GM12878 (cell line): ENCODE data around the gene CDC16. TPM values are rescaled to one million over a fixed set of nuclear protein-coding genes. Genes with fewer than 3 reads are reported as not detected.

Experiments used
- ATF2 ChIP-seq: IDR thresholded peaks from 2 replicates; pipeline ENCODE4 v1.6.1; 2012; ENCODE audit warnings: low read length, inconsistent platforms
- CBX3 ChIP-seq: fragments of 200-600 bp; sonication (generic); IDR thresholded peaks from 2 replicates; pipeline ENCODE4 v1.6.1; 2016; ENCODE audit warnings: low read depth, borderline replicate concordance
- CBX5 ChIP-seq: sonication (generic); IDR thresholded peaks from 2 replicates; pipeline ENCODE4 v1.6.1; 2016; ENCODE audit warnings: low read depth, moderate library complexity, mild to moderate bottlenecking, inconsistent platforms
- CEBPB ChIP-seq, 2 experiments: fragments of 150-350 bp in 1 of 2; IDR thresholded peaks; 2 replicates each; pipeline ENCODE4 v1.6.1; 2012 to 2014; ENCODE audit warnings: low read depth in 2 of 2, low read length in 2 of 2, borderline replicate concordance in 1 of 2, inconsistent platforms in 1 of 2
- NFYA ChIP-seq: IDR thresholded peaks from 2 replicates; pipeline ENCODE4 v1.6.1; 2011; ENCODE audit warnings: low read depth, mild to moderate bottlenecking, low read length, improper control_type of control experiment, borderline replicate concordance
- NFYB ChIP-seq: IDR thresholded peaks from 2 replicates; pipeline ENCODE4 v1.6.1; 2011; ENCODE audit warnings: low read depth, mild to moderate bottlenecking, low read length, improper control_type of control experiment, moderate library complexity; ENCODE audit not compliant: insufficient read depth
- POU2F2 ChIP-seq: IDR thresholded peaks from 3 replicates; pipeline ENCODE4 v1.6.1; 2011; ENCODE audit warnings: low read depth, mild to moderate bottlenecking, low read length, borderline replicate concordance
- STAT1 ChIP-seq: fragments of 450-650 bp; conservative IDR thresholded peaks from 2 replicates; pipeline ENCODE4 v1.6.1; 2014; ENCODE audit warnings: antibody characterized with exemption, mild to moderate bottlenecking
- STAT3 ChIP-seq: IDR thresholded peaks from 2 replicates; pipeline ENCODE4 v1.6.1; 2011; ENCODE audit warnings: low read depth, low read length, improper control_type of control experiment
- TBL1XR1 ChIP-seq: IDR thresholded peaks from 2 replicates; pipeline ENCODE4 v1.6.1; 2012; ENCODE audit warnings: low read depth, low read length, improper control_type of control experiment
- TCF12 ChIP-seq: IDR thresholded peaks from 2 replicates; pipeline ENCODE4 v1.6.1; 2011; ENCODE audit warnings: low read depth, mild to moderate bottlenecking, low read length
- TCF3 ChIP-seq: IDR thresholded peaks from 2 replicates; pipeline ENCODE4 v1.6.1; 2012; ENCODE audit warnings: low read depth, mild to moderate bottlenecking, low read length, borderline replicate concordance; ENCODE audit not compliant: insufficient read depth
- USF2 ChIP-seq: IDR thresholded peaks from 2 replicates; pipeline ENCODE4 v1.6.1; 2011; ENCODE audit warnings: low read depth, low read length, improper control_type of control experiment, borderline replicate concordance
- YY1 ChIP-seq: IDR thresholded peaks from 2 replicates; pipeline ENCODE4 v1.6.1; 2011; ENCODE audit warnings: low read depth, mild to moderate bottlenecking, low read length
- ZBTB33 ChIP-seq: fragments of 450-650 bp; IDR thresholded peaks from 2 replicates; pipeline ENCODE4 v1.6.1; 2017; ENCODE audit warnings: mild to moderate bottlenecking
- ZNF207 ChIP-seq: fragments of 450-650 bp; IDR thresholded peaks from 2 replicates; pipeline ENCODE4 v1.6.1; 2014; ENCODE audit warnings: antibody characterized with exemption, mild to moderate bottlenecking, borderline replicate concordance
- ZNF687 ChIP-seq: fragments of 450-650 bp; IDR thresholded peaks from 2 replicates; pipeline ENCODE4 v1.6.1; 2017; ENCODE audit warnings: mild to moderate bottlenecking, moderate library complexity
- polyA plus RNA-seq, 11 experiments: library from polyadenylated mRNA; depleted of rRNA in 4 of 11; unstranded in 6 of 11; stranded (reverse) in 5 of 11; fragments of >200 nt; fragmentation: Nextera tagmentation in 4 of 11; fragmentation: Illumina TruSeq in 1 of 11; extraction: Ambion mirVana in 4 of 11; extraction: Trizol in 1 of 11; gene quantifications; 1 replicate in 1 of 11; 2 replicates in 10 of 11; pipeline versions ENCODE4 v1.2.1 to v1.2.3, GENCODE V29; 2011 to 2016; ENCODE audit warnings: inconsistent platforms in 2 of 11, missing spikeins in 2 of 11, low read depth in 1 of 11
- total RNA-seq, 4 experiments: library from RNA; depleted of rRNA in 3 of 4; stranded (reverse); fragments of >200 nt in 3 of 4; fragmentation: Illumina TruSeq in 1 of 4; extraction: Trizol in 1 of 4; gene quantifications; 2 replicates each; pipeline versions ENCODE4 v1.2.1 to v1.2.3, GENCODE V29; 2013 to 2021

The CDC16 gene
- total and polyA plus RNA-seq, 10 of the 15 experiments (the other 5 are each of a cell fraction or from before 2014, with no cell fraction given) = 15.4 to 92.9 (median 31.4) TPM

GRCh38 chr13:114314074-114314912, 79.6 kb downstream of the CDC16 start, which contains the start of gene CHAMP1 (continued):
- peak; percentile 59 for TF ChIP-seq ZNF207
- TF ChIP-seq TCF12 = peak; percentile 5; the same call in 1 of the 2 replicates
- peak; percentile 82 for TF ChIP-seq ZNF687
- TF ChIP-seq STAT3 = no peak
- peak; percentile 89 for TF ChIP-seq YY1
- peak; percentile 47 for TF ChIP-seq USF2
- TF ChIP-seq ZBTB33 = no peak
- TF ChIP-seq STAT1 = no peak
- TF ChIP-seq NFYA = no peak
- TF ChIP-seq TCF3 = peak; percentile 37; the same call in 1 of the 2 replicates
- TF ChIP-seq CEBPB (IDR thresholded peaks at IDR 0.05; ENCODE audit: borderline replicate concordance in 1 of 2, low read depth in 2 of 2, low read length in 2 of 2) = no peak
- no peak for TF ChIP-seq TBL1XR1
- peak; percentile 66; the same call in 1 of the 3 replicates for TF ChIP-seq POU2F2
- TF ChIP-seq ATF2 = no peak
- peak; percentile 68; the same call in 1 of the 2 replicates for TF ChIP-seq NFYB
- TF ChIP-seq CBX5 = no peak
- no peak for TF ChIP-seq CBX3
